Neural progenitor cell (in vitro differentiated cells): Measurements from ENCODE around the gene ARL6IP1.
"Not testable (repeated sequence)": the region's sequence is repeated elsewhere in the genome, so short reads cannot be mapped to it uniquely, and the experiment has no call there.

ENCODE experiments used
- EZH2 ChIP-seq: fragments of 200-600 bp; sonication (generic); IDR thresholded peaks from 2 replicates; pipeline ENCODE4 v1.6.1; 2017; ENCODE audit warnings: antibody characterized with exemption, mild to moderate bottlenecking, moderate library complexity
- EZH2phosphoT487 ChIP-seq: fragments of 200-600 bp; sonication (generic); IDR thresholded peaks from 2 replicates; pipeline ENCODE4 v1.6.1; 2017; ENCODE audit warnings: antibody characterized with exemption
- TF ChIP-seq, protein P1 (sequence below): fragments of 200-600 bp; sonication (generic); IDR thresholded peaks from 2 replicates; pipeline ENCODE4 v1.5.1; 2017; ENCODE audit warnings: antibody characterized with exemption, mild to moderate bottlenecking

DNA sequence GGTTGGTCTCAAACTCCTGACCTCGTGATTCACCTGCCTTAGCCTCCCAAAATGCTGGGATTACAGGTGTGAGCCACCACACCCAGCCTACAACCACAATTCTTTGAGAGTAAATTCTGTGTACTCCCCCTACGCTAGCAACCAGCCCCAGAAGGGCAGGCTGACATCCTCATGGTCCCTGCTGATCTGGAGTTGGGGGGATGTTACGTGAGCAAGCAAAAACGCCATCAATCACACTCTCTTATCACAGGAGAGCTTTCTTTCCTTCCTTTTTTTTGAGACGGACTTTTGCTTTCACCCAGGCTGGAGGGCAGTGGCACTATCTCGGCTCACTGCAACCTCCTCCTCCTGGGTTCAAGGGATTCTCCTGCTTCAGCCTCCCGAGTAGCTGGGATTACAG lies 29.2 kb downstream of the ARL6IP1 start:
- TF ChIP-seq, protein P1, sequence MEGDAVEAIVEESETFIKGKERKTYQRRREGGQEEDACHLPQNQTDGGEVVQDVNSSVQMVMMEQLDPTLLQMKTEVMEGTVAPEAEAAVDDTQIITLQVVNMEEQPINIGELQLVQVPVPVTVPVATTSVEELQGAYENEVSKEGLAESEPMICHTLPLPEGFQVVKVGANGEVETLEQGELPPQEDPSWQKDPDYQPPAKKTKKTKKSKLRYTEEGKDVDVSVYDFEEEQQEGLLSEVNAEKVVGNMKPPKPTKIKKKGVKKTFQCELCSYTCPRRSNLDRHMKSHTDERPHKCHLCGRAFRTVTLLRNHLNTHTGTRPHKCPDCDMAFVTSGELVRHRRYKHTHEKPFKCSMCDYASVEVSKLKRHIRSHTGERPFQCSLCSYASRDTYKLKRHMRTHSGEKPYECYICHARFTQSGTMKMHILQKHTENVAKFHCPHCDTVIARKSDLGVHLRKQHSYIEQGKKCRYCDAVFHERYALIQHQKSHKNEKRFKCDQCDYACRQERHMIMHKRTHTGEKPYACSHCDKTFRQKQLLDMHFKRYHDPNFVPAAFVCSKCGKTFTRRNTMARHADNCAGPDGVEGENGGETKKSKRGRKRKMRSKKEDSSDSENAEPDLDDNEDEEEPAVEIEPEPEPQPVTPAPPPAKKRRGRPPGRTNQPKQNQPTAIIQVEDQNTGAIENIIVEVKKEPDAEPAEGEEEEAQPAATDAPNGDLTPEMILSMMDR: not testable (repeated sequence)
- TF ChIP-seq EZH2, EZH2phosphoT487: not testable (repeated sequence)
